ENCODE results near the gene RPL22. TPM values are rescaled to one million over a fixed set of nuclear protein-coding genes. Genes with fewer than 3 reads are reported as not detected.

Gene RPL22
- total RNA-seq, 4 donors from 2014 or later, result 56.5 to 170 (median 106) TPM

- H3K9me3 ChIP-seq, result no peaks in the 10 kb centered on the region
- no peak for DNase-seq
- in situ Hi-C loops (cut with MboI; ENCODE audit: low pct_ligation_motif_present in 1 of 4, low pct_unique_long_range_greater_than_20kb in 1 of 4, low sequenced_read_pairs in 3 of 4) (loop anchor here in 3 of 4 donors (5.0 to 25.0 kb wide), 3 partner anchors 98 to 168 kb away; partner anchors contain the start of genes ESPN (in 1 of the 3) and HES2 (in 1 of the 3)), intact Hi-C loops (cut with DNase I; ENCODE audit: low total_unique reads) (loop anchor here (5.0 kb wide), 2 partner anchors 98 to 163 kb away; no protein-coding TSS in a partner anchor)
- no peak overlapping the region for H3K27ac ChIP-seq
- no peak overlapping the region for H3K4me3 ChIP-seq
- H3K27me3 ChIP-seq, result peaks cover 97% of the 10 kb centered on the region
- TF ChIP-seq EP300 (IDR thresholded peaks at IDR 0.05; ENCODE audit: low read depth) (no peak), POLR2AphosphoS5 (IDR thresholded peaks at IDR 0.05) (no peak), CTCF (IDR thresholded peaks at IDR 0.05) (no peak), POLR2A (IDR thresholded peaks at IDR 0.05) (no peak)
- no peaks in the 10 kb centered on the region for H3K36me3 ChIP-seq
- 6% methylated on average over 24 of the region's 24 CpGs; no CpG with 5 or more reads in 1 of the 2 donors for WGBS, 2 donors (ENCODE audit: low coverage in 1 of 2)
- peaks cover 19 to 38% (median 36%) of the 10 kb centered on the region in 4 donors for H3K4me1 ChIP-seq
Observed at GRCh38 chr1:6244401-6245049, 45.1 kb upstream of the RPL22 start.

- no peaks in the 10 kb centered on the region for H3K36me3 ChIP-seq
- in situ Hi-C loops (cut with MboI; ENCODE audit: low pct_ligation_motif_present in 1 of 4, low pct_unique_long_range_greater_than_20kb in 1 of 4, low sequenced_read_pairs in 3 of 4), result loop anchor here in 2 of 4 donors (10.0 to 25.0 kb wide), 2 partner anchors 101 to 168 kb away; partner anchors contain the start of genes ESPN (in 1 of the 2) and HES2 (in 1 of the 2)
- intact Hi-C loops (cut with DNase I; ENCODE audit: low total_unique reads), result no loop called here
- H3K4me3 ChIP-seq, result no peak within 1 kb of the TSS
- no peak for TF ChIP-seq CTCF (IDR thresholded peaks at IDR 0.05)
- no peak for TF ChIP-seq POLR2A (IDR thresholded peaks at IDR 0.05)
- no peak for TF ChIP-seq EP300 (IDR thresholded peaks at IDR 0.05; ENCODE audit: low read depth)
- TF ChIP-seq POLR2AphosphoS5 (IDR thresholded peaks at IDR 0.05), result no peak
- no peak for DNase-seq
- no peaks in the 10 kb centered on the region for H3K9me3 ChIP-seq
- H3K27me3 ChIP-seq, result peaks cover 98% of the 10 kb centered on the region
- no peak within 1 kb of the TSS for H3K27ac ChIP-seq
- peaks cover 17 to 35% (median 33%) of the 10 kb centered on the region in 4 donors for H3K4me1 ChIP-seq
- 16% methylated on average over 10 of the region's 16 CpGs; no CpG with 5 or more reads in 1 of the 2 donors for WGBS, 2 donors (ENCODE audit: low coverage in 1 of 2)
Observed at GRCh38 chr1:6243993-6244392, 44.6 kb upstream of the RPL22 start, which contains the start of gene HES3. Gene HES3, plus strand, starts transcription at chr1:6244179. Its CDS starts 187 bp downstream, at chr1:6244366.

GRCh38 chr1:6243053-6243834, 43.8 kb upstream of the RPL22 start:
- peaks cover 16 to 32% (median 30%) of the 10 kb centered on the region in 4 donors for H3K4me1 ChIP-seq
- TF ChIP-seq POLR2AphosphoS5 (IDR thresholded peaks at IDR 0.05) (no peak), CTCF (IDR thresholded peaks at IDR 0.05) (no peak)
- WGBS, 2 donors (ENCODE audit: low coverage in 1 of 2), result 47% methylated on average over 20 of the region's 20 CpGs; no CpG with 5 or more reads in 1 of the 2 donors
- no peak for DNase-seq
- in situ Hi-C loops (cut with MboI; ENCODE audit: low pct_ligation_motif_present in 1 of 4, low pct_unique_long_range_greater_than_20kb in 1 of 4, low sequenced_read_pairs in 3 of 4) (loop anchor here in 2 of 4 donors (10.0 to 25.0 kb wide), 2 partner anchors 102 to 169 kb away; partner anchors contain the start of genes ESPN (in 1 of the 2) and HES2 (in 1 of the 2)), intact Hi-C loops (cut with DNase I; ENCODE audit: low total_unique reads) (no loop called here)
- no peaks in the 10 kb centered on the region for H3K36me3 ChIP-seq
- no peak overlapping the region for H3K4me3 ChIP-seq
- no peaks in the 10 kb centered on the region for H3K9me3 ChIP-seq
- peaks cover 97% of the 10 kb centered on the region for H3K27me3 ChIP-seq
- H3K27ac ChIP-seq, result no peak overlapping the region

All from transverse colon (tissue), 4 donors.